Aorta (tissue), 5 donors: Measurements from ENCODE around the gene WDR62. TPM values are rescaled to one million over a fixed set of nuclear protein-coding genes. Genes with fewer than 3 reads are reported as not detected.

Experiments
- ATAC-seq: fragments of 200-7000 bp; cut with Tn5 transposase; one replicate; pipeline ENCODE4 v1.9.1; 2022; ENCODE audit warnings: moderate library complexity; ENCODE audit not compliant: low FRiP score
- DNase-seq, 2 donors: peaks; one replicate each; pipeline ENCODE4 v3.0.0-alpha.2; 2020
- H3K27ac ChIP-seq, 2 donors: one replicate each; pipeline ENCODE4 v1.5.1; 2013; ENCODE audit warnings: low read length in 2 of 2, mild to moderate bottlenecking in 2 of 2, moderate library complexity in 2 of 2, control low read depth in 1 of 2, inconsistent platforms in 1 of 2, low read depth in 1 of 2
- H3K27me3 ChIP-seq, 2 donors: one replicate each; pipeline ENCODE4 v1.6.1; 2013; ENCODE audit warnings: control low read depth in 1 of 2, low read length in 1 of 2, mild to moderate bottlenecking in 1 of 2, moderate library complexity in 1 of 2; ENCODE audit not compliant: insufficient read depth in 2 of 2, control insufficient read depth in 1 of 2
- H3K36me3 ChIP-seq, 2 donors: one replicate each; pipeline ENCODE4 v1.6.1; 2013; ENCODE audit warnings: control low read depth in 1 of 2, low read length in 1 of 2, mild to moderate bottlenecking in 1 of 2; ENCODE audit not compliant: insufficient read depth in 2 of 2, control insufficient read depth in 1 of 2
- H3K4me1 ChIP-seq, 2 donors: one replicate each; pipeline ENCODE4 v1.6.1; 2013; ENCODE audit warnings: low read length in 2 of 2, control low read depth in 1 of 2, mild to moderate bottlenecking in 1 of 2, moderate library complexity in 1 of 2; ENCODE audit not compliant: insufficient read depth in 2 of 2, control insufficient read depth in 1 of 2
- H3K4me3 ChIP-seq, 2 donors: one replicate each; pipeline ENCODE4 v1.5.1; 2013; ENCODE audit warnings: low read length in 2 of 2, control low read depth in 1 of 2, mild to moderate bottlenecking in 1 of 2
- H3K9me3 ChIP-seq: one replicate; pipeline ENCODE4 v1.6.1; 2013; ENCODE audit warnings: mild to moderate bottlenecking, low read length; ENCODE audit not compliant: control insufficient read depth
- WGBS, 2 donors: extraction: QIAGEN DNeasy Blood & Tissue Kit; methylation state at CpG; one replicate each; pipeline ENCODE4 v1.1.7; 2013; 5-methylcytosine and 5-hydroxymethylcytosine counted together
- intact Hi-C, 2 donors: fragments of 100-400 bp; cut with DNase I; formaldehyde crosslinking; loops; one replicate each; pipeline versions ENCODE4 v1.14.2 to v1.15.0; 2022
- long read RNA-seq, 2 donors: library from polyadenylated mRNA; unstranded; transcript quantifications; one replicate each; pipeline ENCODE4 v2.0.0, GENCODE V29; 2020 to 2021
- polyA plus RNA-seq, 2 donors: library from polyadenylated mRNA; stranded (reverse); fragments of 200-250 nt; gene quantifications; one replicate each; pipeline ENCODE4 v1.2.3, GENCODE V29; 2013
- total RNA-seq, 2 donors: library from RNA; stranded (reverse); fragmentation: NEBNext Ultra II Directional; extraction: Animal tissue kit (Norgen Biotek cat#: 25700); gene quantifications; one replicate each; pipeline ENCODE4 v1.2.1, GENCODE V29; 2021
- donor health status: healthy with polysubstance abuse.
- donor health status: Bipolar disorder and iron deficiency.
- donor health status: DM: no; HTN: no; CAD: no.
- donor health status: DM: no; HTN: no; CAD: no.
- donor health status: DM: yes; HTN: yes; CAD: no.

The WDR62 gene
- total RNA-seq (1 to 10 TPM in 1 of 2 donors, under 1 TPM in 1; 0.45 to 1.3 TPM), polyA plus RNA-seq (under 1 TPM; 0.25 to 0.26 TPM)
- long read RNA-seq, donor 1, result 0 reads
- long read RNA-seq, donor 2, partial matches to known transcripts, result 1 of 2 reads
- long read RNA-seq, donor 2, other reads (novel, unspliced or antisense), result 1 of 2 reads

GRCh38 chr19:36054733-36055686, at the start of gene WDR62:
Gene WDR62 (plus strand): TSS chr19:36054897. CDS start chr19:36054972, 75 bp downstream.
- Histone ChIP-seq H3K27me3 (no peaks in the 10 kb centered on the region), H3K9me3 (no peaks in the 10 kb centered on the region), H3K36me3 (no peaks in the 10 kb centered on the region), H3K4me1 (no peaks in the 10 kb centered on the region), H3K4me3 (peak within 1 kb of the TSS; percentile 21 to 54), H3K27ac (peak within 1 kb of the TSS in 1 of 2 donors; percentile 77)
- DNase-seq (peak; percentile 97 to 98), ATAC-seq (peak; percentile 94)
- 1% methylated on average over 55 to 76 of the region's 76 CpGs for WGBS, 2 donors
- intact Hi-C loops, result loop anchor here (2.0 to 5.0 kb wide), 4 partner anchors 43 to 63 kb away; partner anchors contain the start of genes ALKBH6 (in 1 of the 2), POLR2I (in 1 of the 2), SDHAF1 (in 1 of the 2) and TBCB (in 1 of the 2)

DNA sequence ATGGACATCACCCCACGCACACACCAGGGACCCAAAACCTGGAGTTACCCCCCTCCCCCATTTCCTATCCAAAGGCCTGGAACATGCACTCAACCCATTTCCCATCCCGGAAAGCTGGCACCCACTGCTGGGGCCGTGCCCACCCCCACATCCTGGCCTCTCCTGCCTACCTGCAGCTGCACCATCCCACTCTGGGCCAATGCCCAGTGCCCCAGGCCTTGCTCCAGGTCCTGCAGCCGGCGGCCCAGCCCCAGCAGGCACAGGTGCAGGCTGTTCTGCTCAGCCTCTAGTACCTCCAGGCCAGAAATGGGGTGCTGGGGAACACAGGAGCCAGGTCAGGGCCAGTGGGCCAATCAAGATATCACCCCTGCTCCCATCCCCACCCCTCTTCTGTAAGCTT, 47.7 kb upstream of the WDR62 start:
- Histone ChIP-seq H3K4me1 (no peaks in the 10 kb centered on the region), H3K27ac (no peak overlapping the region), H3K27me3 (no peaks in the 10 kb centered on the region), H3K36me3 (no peaks in the 10 kb centered on the region), H3K4me3 (no peak overlapping the region), H3K9me3 (no peaks in the 10 kb centered on the region)
- intact Hi-C loops, result no loop called here
- no peak for ATAC-seq
- 87 to 90% methylated on average over 5 of the region's 5 CpGs for WGBS, 2 donors
- DNase-seq, result no peak

DNA sequence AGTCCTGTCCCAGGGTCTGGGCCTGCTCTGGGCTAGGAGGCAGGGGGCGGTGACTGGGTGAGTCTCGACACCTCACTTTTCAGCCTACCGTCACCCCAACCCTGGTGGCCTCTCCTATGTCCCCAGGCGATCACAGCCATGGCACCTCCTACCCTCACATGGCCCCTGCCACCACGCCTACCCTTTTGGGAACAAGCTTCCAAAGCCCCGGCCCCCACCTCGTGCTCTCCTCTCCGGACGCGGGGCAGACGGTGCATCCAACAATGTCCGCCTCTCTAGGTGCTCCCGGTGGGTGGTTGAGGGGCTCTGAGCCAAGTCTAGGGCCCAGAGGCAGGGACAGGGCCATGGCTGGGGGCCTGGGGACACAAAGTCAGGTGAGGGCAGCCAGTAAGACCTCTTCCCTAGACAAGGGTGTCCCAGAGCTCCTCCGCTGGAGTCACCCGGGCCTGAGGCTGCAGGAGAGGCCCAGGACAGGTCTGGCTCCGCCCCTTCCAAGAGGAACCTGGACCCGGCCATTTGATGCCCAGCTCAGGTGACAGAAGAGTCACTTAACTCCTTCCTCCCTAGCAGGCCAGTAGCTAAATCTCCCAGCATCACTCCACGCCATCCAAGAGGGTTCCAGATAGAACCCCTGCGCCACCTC, 46.2 kb upstream of the WDR62 start, which contains the start of gene SYNE4:
SYNE4 (minus strand) TSS at position 478 of the 643 bp plus-strand sequence; CDS start at position 346, 132 bp downstream.
- intact Hi-C loops, result no loop called here
- Histone ChIP-seq H3K27me3 (no peaks in the 10 kb centered on the region), H3K36me3 (no peaks in the 10 kb centered on the region), H3K4me1 (no peaks in the 10 kb centered on the region), H3K4me3 (no peak within 1 kb of the TSS), H3K9me3 (no peaks in the 10 kb centered on the region), H3K27ac (peak within 1 kb of the TSS in 1 of 2 donors; percentile 7)
- DNase-seq (no peak), ATAC-seq (no peak)
- WGBS, 2 donors, result 49 to 53% methylated on average over 19 of the region's 19 CpGs

- peak; percentile 75 for ATAC-seq
- Histone ChIP-seq H3K4me1 (no peaks in the 10 kb centered on the region), H3K27ac (no peak overlapping the region), H3K4me3 (no peak overlapping the region), H3K27me3 (no peaks in the 10 kb centered on the region), H3K9me3 (no peaks in the 10 kb centered on the region), H3K36me3 (no peaks in the 10 kb centered on the region)
- peak; percentile 80 to 91 for DNase-seq
- WGBS, 2 donors, result 1 to 2% methylated on average over 37 to 50 of the region's 50 CpGs
- intact Hi-C loops, result no loop called here
Measured at GRCh38 chr19:36009220-36009619, 45.5 kb upstream of the WDR62 start.

DNA sequence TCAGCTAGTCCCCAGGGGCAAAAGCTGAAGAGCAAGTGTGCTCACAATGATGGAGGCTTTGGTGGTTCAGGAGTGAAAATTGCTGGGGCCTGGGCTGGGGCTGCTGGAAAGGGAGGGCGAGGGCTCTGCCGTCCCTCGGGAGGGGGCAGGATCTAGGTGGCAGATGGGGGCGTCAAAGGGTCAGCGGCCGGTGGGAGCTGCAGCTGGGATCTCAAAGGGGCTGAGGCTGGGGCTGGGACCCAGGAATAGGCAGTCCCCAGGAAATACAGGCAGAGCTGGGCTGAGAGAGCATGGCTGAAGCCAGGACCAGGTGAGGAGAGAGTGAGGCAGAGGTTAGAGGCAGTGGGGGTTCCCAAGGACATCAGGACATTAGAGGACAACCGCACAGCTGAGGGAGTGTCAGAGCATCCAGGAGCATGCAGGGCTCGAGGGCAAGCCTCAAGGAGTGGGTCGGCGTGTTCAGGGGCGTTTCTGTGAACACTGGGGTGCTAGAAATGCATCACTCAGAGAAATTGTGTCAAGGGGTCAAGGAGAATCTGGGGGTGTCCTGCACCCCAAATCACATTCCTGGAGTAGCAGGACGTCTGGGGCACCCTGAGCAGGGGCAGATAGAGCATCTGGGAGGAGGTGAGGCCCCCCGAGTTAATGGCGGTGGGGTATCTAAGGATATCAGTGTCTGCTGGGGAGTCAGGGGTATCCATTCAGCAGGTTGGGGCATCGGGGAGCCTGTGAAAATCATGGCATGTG, 44.9 kb upstream of the WDR62 start:
- intact Hi-C loops, result loop anchor here in 1 of 2 donors (5.0 kb wide), 1 partner anchor 42 kb away; the partner anchor contains the start of genes THAP8 and WDR62
- ATAC-seq, result no peak
- 48 to 53% methylated on average over 15 of the region's 15 CpGs for WGBS, 2 donors
- Histone ChIP-seq H3K9me3 (no peaks in the 10 kb centered on the region), H3K27me3 (no peaks in the 10 kb centered on the region), H3K27ac (peak overlapping the region in 1 of 2 donors; percentile 7), H3K36me3 (no peaks in the 10 kb centered on the region), H3K4me3 (no peak overlapping the region), H3K4me1 (no peaks in the 10 kb centered on the region)
- DNase-seq, result no peak

- Histone ChIP-seq H3K27ac (no peak overlapping the region), H3K27me3 (no peaks in the 10 kb centered on the region), H3K4me3 (no peak overlapping the region), H3K36me3 (no peaks in the 10 kb centered on the region), H3K4me1 (no peaks in the 10 kb centered on the region), H3K9me3 (no peaks in the 10 kb centered on the region)
- no peak for ATAC-seq
- intact Hi-C loops, result loop anchor here in 1 of 2 donors (5.0 kb wide), 1 partner anchor 42 kb away; the partner anchor contains the start of genes THAP8 and WDR62
- no peak for DNase-seq
- 95 to 96% methylated on average over 11 of the region's 11 CpGs for WGBS, 2 donors
Measured at GRCh38 chr19:36010402-36010801, 44.3 kb upstream of the WDR62 start.

GRCh38 chr19:36013280-36014011, 41.3 kb upstream of the WDR62 start:
- ATAC-seq, result no peak
- peak overlapping the region in 1 of 2 donors; percentile 22 for H3K27ac ChIP-seq

More at GRCh38 chr19:36013280-36014011, 41.3 kb upstream of the WDR62 start:
- DNase-seq, result no peak
- H3K9me3 ChIP-seq, result no peaks in the 10 kb centered on the region
- H3K27me3 ChIP-seq, result no peaks in the 10 kb centered on the region
- no peaks in the 10 kb centered on the region for H3K36me3 ChIP-seq
- intact Hi-C loops, result loop anchor here in 1 of 2 donors (5.0 kb wide), 1 partner anchor 39 kb away; the partner anchor contains the start of genes THAP8 and WDR62
- peak overlapping the region; percentile 67 to 73 for H3K4me3 ChIP-seq
- 26 to 28% methylated on average over 15 of the region's 15 CpGs for WGBS, 2 donors
- no peaks in the 10 kb centered on the region for H3K4me1 ChIP-seq
